ENCODE data around the gene ZNF784.

ZNF784 gene

GRCh38 chr19:55605207-55605636 is 19.1 kb downstream of the ZNF784 start:
- DNase-seq (ENCODE audit: low spot score), result peak; percentile 96
- in situ Hi-C loops (cut with MboI; ENCODE audit: low sequenced_read_pairs, unreplicated experiment), result no loop called here
- no peak for TF ChIP-seq CTCF (IDR thresholded peaks at IDR 0.05; ENCODE audit: borderline replicate concordance, control extremely low read depth, extremely low read depth, insufficient read depth, missing control alignments)

GRCh38 chr19:55603581-55604292 is 20.6 kb downstream of the ZNF784 start:
- TF ChIP-seq CTCF (IDR thresholded peaks at IDR 0.05; ENCODE audit: borderline replicate concordance, control extremely low read depth, extremely low read depth, insufficient read depth, missing control alignments), result no peak
- in situ Hi-C loops (cut with MboI; ENCODE audit: low sequenced_read_pairs, unreplicated experiment), result no loop called here
- no peak for DNase-seq (ENCODE audit: low spot score)

- DNase-seq (ENCODE audit: low spot score), result no peak
- in situ Hi-C loops (cut with MboI; ENCODE audit: low sequenced_read_pairs, unreplicated experiment), result no loop called here
- no peak for TF ChIP-seq CTCF (IDR thresholded peaks at IDR 0.05; ENCODE audit: borderline replicate concordance, control extremely low read depth, extremely low read depth, insufficient read depth, missing control alignments)
Observed at GRCh38 chr19:55603115-55603514, 21.3 kb downstream of the ZNF784 start.

GRCh38 chr19:55602104-55603001 is 22.0 kb downstream of the ZNF784 start:
- TF ChIP-seq CTCF (IDR thresholded peaks at IDR 0.05; ENCODE audit: borderline replicate concordance, control extremely low read depth, extremely low read depth, insufficient read depth, missing control alignments), result no peak
- in situ Hi-C loops (cut with MboI; ENCODE audit: low sequenced_read_pairs, unreplicated experiment), result no loop called here
- no peak for DNase-seq (ENCODE audit: low spot score)

GRCh38 chr19:55601084-55601483 is 23.3 kb downstream of the ZNF784 start:
- TF ChIP-seq CTCF (IDR thresholded peaks at IDR 0.05; ENCODE audit: borderline replicate concordance, control extremely low read depth, extremely low read depth, insufficient read depth, missing control alignments), result no peak
- DNase-seq (ENCODE audit: low spot score), result no peak
- in situ Hi-C loops (cut with MboI; ENCODE audit: low sequenced_read_pairs, unreplicated experiment), result no loop called here

- DNase-seq (ENCODE audit: low spot score), result no peak
- in situ Hi-C loops (cut with MboI; ENCODE audit: low sequenced_read_pairs, unreplicated experiment), result no loop called here
- TF ChIP-seq CTCF (IDR thresholded peaks at IDR 0.05; ENCODE audit: borderline replicate concordance, control extremely low read depth, extremely low read depth, insufficient read depth, missing control alignments), result no peak
Observed at GRCh38 chr19:55600662-55601028, 23.7 kb downstream of the ZNF784 start.
